ENCODE results near the gene ABCC8.

DNA sequence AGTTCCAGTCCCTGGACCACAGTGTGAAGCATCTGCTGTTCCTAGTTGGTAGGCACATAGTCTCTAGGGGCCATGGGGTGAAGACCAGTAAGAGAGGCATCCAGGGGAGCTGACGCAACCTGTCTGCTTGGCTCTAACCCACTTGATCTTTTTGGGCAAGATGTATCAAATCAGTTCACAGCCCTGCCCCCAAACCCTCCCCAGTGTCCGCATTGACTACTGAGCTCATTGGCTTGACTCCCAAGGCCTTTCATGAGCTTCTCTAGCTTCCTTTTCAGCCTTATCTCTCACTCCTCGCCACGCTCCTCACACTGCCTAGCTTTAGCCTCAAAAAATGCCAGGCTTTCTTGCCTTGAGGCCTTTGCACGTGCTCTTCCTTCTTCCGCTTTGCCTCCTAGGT, 29.7 kb upstream of the ABCC8 start:
- TF ChIP-seq CTCF (IDR thresholded peaks at IDR 0.05; ENCODE audit: poor library complexity) = no peak
- TF ChIP-seq EZH2 (IDR thresholded peaks at IDR 0.05; ENCODE audit: borderline replicate concordance) = no peak
- TF ChIP-seq EZH2phosphoT487 (IDR thresholded peaks at IDR 0.05; ENCODE audit: low read depth, severe bottlenecking, unreplicated experiment) = no peak

Data from hepatocyte (in vitro differentiated cells).